GM21576 (cell line): Measurements from ENCODE around the gene ZNF614.
A peak's percentile ranks its signal among the peaks of the same experiment; 100 is the strongest.
"Not testable (repeated sequence)": the region's sequence is repeated elsewhere in the genome, so short reads cannot be mapped to it uniquely, and the experiment has no call there.

Experiments used
- ATAC-seq: cut with Tn5 transposase; IDR thresholded peaks from one replicate; pipeline ENCODE4 v1.9.1; 2021; ENCODE audit warnings: mild to moderate bottlenecking, moderate library complexity; ENCODE audit not compliant: unreplicated experiment

Gene ZNF614

DNA sequence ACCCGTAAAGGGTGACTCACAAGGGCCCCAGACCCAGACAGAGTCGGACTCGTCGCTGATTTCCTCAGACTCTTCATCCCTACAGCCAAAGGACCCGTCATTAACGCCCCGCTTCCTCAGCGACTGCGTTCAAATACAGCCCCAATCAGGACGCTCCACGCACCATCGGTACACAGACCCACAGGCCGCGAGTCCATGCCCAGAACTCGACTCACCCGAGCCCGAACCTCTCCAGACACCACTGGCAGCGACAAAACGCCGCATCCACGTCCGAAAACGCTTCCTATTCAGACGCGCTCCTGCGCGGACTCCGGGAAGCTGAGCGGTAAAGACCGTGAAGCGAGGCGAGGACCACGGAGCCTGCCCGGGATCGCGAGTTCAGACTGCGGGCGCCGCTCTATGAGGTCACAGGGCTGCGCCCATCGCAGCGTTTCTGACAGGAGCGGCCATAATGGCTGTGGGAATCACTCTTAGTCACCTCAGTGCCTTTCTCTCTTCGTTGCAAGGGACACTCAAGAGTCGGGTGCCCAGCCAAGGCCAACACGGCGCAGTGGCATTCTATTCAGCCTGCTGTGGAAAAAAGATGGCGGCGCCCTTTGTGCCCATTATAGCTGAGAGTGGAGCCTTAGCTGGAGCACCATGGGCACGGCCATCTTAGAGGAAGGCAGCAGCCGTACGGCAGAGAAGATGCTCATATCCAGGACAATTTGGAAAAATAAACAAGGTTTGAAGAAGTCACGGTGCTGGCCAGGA is at the start of gene ZNF614:
Gene ZNF614 (minus strand): TSS at position 353 of the 753 bp plus-strand sequence. CDS start 2,634 bp downstream, outside the sequence.
- peak; percentile 83 for ATAC-seq

DNA sequence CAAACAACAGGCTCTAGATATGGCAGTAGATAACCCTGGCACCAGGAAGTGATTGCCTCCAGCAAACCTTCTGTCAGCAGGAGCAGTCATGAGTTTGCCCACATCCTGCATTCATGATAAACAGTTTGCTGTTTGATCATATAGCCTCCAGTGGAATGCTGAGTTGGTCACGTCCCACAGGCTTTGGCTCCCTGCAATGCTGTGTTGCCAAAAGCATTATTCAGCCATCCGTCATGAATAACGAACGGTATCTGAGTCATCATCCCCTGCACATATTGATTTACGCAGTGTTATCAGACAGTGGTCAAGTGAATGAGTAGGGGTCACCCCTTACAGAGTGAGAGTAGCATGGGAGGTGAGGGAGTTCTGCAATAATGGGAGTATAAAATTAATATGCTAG is 42.3 kb upstream of the ZNF614 start:
- ATAC-seq: no peak

DNA sequence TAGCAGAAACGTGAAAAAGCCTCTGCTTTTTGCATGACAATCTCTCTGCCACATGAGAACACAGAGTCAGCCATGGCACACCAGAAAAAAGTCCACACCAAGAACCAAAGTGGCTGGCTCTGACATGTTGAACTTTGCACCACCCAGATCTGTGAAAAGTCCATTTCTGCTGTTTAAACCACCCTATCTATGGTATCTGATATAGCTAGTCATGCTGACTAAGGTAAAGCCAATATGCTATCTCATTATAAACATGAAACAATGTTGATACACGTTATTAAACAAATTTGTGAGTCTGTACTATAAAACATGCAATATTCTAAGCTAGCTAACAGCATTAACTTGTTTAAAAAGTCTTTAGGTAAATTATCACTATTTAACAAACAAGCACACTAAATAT is 41.5 kb upstream of the ZNF614 start:
- no peak for ATAC-seq

DNA sequence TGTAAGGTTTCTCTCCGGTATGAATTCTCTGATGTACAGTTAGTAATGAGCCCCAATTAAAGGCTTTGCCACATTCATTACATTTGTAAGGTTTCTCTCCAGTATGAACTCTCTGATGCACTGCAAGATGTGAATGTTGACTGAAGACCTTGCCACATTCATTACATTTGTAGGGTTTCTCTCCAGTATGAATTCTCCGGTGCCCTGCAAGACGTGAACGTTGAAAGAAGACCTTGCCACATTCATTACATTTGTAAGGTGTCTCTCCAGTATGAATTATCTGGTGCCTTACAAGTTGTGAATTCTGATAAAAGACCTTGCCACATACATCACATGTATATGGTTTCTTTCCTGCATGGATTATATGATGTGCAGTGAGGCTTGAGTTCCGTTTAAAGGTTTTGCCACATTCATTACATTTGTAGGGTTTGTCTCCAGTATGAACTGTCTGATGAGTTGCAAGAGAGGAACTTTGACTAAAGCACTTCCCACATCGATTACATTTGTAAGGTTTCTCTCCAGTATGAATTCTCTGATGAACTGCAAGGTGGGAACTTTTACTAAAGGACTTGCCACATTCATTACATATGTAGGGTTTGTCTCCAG is 38.2 kb upstream of the ZNF614 start:
- ATAC-seq: no peak

DNA sequence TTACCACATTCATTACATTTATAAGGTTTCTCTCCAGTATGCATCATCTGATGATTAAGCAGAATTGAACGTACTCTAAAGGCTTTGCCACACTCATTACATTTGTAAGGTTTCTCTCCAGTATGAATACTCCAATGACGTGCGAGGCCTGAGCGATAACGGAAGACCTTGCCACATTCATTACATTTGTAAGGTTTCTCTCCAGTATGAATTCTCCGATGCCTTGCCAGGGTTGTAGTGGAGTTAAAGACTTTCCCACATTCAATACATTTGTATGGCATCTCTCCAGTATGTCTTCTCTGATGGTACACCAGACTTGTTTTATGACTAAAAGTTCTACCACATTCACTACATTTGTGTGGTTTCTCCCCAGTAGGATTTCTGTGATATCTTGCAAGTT is 37.2 kb upstream of the ZNF614 start:
- no peak for ATAC-seq

DNA sequence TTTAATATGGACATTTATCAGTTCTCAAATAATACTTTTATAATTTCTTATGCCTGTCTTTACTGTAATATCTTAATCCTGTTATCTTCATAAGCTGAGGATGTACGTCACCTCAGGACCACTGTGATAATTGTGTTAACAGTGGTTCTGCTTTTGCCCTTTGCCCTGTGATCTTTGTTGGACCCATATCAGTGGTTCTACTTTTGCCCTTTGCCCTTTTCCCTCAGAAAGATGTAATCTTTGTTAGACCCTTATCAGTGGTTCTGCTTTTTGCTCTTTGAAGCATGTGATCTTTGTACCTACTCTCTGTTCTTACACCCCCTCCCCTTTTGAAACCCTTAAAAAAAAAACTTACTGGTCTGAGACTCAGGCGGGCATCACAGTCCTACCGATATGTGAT is 28.3 kb upstream of the ZNF614 start:
- ATAC-seq: not testable (repeated sequence)

DNA sequence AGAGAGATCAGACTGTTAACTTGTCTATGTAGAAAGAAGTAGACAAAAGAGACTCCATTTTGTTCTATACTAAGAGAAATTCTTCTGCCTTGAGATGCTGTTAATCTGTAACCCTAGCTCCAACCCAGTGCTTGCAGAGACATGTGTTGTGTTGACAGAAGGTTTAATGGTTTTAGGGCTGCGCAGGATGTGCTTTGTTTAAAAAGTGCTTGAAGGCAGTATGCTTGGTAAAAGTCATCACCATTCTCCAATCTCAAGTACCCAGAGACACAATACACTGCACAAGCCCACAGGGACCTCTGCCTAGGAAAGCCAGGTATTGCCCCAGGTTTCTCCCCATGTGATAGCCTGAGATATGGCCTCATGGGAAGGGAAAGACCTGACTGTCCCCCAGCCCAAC is 23.6 kb upstream of the ZNF614 start:
- not testable (repeated sequence) for ATAC-seq

DNA sequence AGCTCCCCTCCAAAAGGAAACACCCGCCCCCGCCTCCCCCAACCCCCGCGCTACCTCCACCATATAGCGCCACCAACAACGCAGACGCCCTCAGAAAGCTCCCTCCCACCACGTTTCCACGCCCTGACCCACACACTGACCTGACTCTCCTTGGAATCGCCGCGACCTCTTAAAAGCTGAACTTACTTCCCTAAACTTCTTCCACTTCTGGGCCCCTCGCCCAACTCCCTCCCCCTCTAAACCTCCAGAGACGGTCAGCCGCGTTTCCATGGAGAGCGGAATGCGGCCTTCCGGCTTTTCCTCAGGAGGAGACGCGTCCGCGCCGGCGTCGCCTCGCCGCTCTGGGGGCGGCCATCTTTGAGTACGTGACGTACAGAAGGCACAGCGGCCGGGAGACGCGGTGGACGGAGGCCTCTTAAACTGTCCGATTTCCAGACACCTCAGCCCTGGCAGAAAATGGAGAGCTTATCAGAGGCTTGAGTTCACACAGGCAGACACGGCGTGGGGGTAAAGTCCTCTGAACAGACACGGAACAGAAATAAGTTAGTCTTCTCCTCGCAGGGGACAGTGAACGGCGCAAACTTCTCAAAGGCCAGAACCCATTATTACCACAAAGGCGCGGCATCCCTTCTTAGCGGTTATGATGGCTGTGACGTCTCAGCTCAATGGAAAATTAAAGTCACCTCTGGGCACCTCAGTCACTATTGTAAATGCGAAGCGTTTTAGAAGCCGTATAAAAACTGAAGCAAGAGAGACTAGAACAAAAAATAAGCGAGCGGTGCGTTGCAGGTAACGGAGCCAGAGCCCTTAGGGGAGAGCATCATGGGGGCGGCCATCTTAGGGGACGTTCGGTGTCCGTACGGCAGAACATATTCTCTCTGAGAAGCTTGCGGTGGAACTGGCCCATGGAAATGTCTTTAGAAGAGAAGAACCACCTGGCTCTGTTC is 20.6 kb upstream of the ZNF614 start, which contains the start of gene ZNF432:
Gene ZNF432 (minus strand): TSS at position 284 of the 947 bp plus-strand sequence. CDS start 1,970 bp downstream, outside the sequence.
- peak; percentile 81 for ATAC-seq

DNA sequence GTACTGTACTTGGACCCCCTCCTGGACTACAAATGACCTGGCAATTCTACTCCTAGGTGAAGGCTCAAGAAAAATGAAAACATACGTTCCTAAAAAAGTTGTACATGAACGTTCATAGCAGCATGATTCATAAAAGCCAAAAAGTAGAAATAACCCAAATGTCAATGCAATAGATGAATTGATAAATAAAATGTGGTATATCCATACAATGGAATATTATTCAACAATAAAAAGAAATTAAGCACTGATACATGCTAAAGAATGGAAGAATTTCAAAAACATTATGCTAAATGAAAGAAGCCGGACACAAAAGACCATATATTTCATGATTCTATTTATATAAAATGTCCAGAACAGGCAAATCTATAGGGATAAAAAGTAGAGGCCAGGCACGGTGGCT is 11.0 kb upstream of the ZNF614 start:
- no peak for ATAC-seq

DNA sequence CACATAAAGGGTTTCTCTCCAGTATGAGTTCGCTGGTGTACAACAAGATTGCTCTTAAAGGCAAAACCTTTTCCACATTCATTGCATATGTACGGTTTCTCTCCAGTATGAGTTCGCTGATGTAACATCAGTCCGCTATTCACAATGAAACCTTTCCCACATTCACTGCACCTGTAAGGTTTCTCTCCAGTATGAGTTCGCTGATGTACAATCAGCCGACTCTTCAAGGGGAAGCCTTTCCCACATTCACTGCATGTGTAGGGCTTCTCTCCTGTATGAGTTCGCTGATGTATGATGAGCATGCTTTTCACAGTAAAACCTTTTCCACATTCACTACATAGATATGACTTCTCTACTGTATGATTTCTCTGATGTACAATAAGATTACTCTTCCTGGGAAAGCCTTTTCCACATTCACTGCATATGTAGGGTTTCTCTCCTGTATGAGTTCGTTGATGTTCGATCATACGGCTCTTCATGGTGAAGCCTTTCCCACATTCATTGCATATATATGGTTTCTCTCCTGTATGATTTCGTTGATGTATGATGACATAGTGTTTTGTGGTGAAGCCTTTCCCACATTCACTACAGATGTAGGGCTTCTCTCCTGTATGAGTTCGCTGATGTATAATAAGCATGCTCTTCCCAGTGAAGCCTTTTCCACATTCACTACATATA is 6.0 kb upstream of the ZNF614 start:
- ATAC-seq: no peak

DNA sequence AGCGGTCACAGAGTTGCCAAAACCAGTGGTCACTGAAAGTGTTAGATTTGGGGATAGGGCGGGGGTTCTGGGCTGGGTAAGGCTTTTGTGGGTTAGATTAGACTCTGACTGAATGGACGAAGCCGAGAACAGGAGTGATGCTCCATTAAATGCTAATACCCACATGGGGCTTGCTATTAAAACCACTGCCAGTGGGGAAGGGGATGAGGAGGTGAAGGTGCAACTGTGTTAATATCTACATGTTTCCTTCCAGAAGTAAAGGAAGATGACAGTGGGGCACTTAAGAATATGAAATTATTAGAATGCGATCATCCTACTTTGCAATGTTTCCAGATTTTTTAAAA is 573 bp upstream of the ZNF614 start:
- ATAC-seq: peak; percentile 19

DNA sequence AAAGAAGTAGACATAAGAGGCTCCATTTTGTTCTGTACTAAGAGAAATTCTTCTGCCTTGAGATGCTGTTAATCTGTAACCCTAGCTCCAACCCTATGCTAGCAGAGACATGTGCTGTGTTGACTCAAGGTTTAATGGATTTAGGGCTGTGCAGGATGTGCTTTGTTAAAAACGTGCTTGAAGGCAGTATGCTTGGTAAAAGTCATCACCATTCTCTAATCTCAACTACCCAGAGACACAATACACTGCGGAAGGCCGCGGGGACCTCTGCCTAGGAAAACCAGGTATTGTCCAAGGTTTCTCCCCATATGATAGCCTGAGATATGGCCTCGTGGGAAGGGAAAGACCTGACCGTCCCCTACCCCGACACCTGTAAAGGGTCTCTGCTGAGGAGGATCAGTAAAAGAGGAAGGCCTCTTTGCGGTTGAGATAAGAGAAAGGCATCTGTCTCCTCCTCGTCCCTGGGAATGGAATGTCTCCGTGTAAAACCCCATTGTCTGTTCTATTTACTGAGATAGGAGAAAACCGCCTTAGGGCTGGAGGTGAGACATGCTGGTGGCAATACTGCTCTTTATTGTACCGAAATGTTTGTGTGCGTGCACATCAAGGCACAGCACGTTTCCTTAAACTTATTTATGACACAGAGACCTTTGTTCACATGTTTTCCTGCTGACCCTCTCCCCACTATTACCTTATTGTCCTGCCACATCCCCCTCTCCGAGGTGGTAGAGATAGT is 1.8 kb downstream of the ZNF614 start:
- ATAC-seq: not testable (repeated sequence)

DNA sequence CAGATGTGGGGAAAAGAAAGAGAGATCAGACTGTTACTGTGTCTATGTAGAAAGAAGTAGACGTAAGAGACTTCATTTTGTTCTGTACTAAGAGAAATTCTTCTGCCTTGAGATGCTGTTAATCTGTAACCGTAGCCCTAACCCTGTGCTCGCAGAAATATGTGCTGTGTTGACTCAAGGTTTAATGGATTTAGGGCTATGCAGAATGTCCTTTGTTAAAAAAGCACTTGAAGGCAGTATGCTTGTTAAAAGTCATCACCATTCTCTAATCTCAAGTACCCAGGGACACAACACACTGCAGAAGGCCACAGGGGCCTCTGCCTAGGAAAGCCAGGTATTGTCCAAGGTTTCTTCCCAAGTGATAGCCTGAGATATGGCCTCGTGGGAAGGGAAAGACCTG is 3.7 kb downstream of the ZNF614 start:
- not testable (repeated sequence) for ATAC-seq

DNA sequence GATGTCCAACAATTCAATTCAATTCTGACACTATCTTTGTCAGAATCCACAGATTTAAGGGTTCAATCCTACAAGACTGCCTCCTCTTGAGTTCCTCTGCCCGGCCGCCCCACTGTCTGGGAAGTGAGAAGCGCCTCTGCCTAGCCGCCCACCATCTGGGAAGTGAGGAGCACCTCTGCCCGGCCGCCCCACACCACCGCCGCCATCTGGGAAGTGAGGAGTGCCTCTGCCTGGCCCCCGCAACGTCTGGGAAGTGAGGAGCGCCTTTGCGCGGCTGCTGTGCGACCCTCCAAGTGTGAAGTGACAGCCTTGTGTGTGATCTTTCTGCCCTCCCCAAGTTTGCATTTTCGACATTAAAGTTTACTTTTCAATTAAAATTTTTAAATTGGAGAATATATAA is 6.0 kb downstream of the ZNF614 start:
- no peak for ATAC-seq

DNA sequence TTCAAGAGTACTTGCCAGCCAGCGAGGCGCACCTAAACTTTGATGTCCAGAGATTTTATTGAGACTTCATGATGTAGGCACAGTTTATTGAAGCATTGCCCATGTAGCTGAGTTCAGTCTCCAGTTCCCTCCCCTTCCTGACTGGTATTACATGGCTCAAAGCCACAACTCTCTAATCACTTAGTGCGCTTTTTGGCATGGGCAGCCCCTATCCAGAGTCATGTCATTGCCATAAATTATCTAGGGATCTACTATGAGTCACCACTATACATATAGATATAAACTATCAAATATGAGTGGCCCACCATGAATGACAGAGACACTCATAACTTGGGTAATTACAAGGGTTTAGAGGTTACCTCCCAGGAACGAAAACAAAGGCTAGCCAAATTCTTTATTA is 7.7 kb downstream of the ZNF614 start:
- no peak for ATAC-seq

DNA sequence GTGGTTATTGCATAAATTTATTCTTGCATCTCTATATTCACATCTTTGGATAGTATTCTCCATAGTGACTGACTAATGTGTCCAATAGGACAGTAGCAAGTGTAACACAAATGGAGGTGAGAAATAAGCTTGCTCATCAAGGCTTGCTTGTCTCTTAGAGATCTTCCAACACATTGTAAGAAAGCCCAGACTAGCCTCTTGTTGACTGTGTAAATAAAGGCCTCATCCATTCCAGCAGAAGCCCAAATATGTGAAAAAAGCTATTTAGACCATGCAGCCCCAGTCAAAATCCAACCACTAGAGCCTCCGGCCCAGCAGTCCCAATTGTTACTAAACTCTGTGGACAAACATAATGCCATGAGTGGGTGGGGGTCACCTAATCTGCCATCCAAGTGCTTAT is 17.5 kb downstream of the ZNF614 start:
- ATAC-seq: no peak

DNA sequence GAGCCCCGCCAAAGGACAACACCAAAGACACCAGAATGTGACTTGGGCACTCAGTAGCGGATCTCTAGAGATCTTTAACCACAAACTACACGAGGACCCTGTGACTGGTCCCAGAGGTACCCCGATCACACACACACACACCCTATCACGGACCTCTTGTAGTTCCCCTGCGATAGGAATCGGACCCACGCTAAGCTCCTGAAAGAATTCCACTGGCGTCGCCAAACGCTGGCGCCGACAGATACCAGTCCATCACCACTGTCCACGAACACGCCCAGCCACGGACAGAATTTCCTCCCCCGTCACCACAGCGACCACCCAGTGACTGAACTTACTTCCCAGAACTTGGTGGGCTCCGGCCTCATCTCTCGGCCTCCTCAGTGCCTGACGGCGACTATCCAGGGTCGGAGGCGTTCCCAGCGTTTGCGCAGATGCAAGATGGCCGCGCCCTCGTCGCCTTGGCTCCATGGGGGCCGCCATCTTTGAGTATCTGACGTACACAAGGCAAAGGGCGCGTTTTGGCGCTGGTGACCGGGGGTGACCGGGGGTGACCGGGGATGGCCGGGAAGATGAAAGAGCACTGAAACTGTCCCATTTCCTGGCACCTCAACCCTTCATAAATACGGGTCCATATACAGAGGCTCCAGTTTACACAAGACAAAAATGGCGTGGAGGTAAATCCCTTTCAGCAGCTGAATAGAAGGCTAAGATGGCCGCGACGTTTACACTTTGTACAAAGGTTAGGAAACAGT is 20.2 kb downstream of the ZNF614 start, which contains the start of gene ZNF615:
Gene ZNF615 (minus strand): TSS at position 406 of the 752 bp plus-strand sequence. CDS start 4,500 bp downstream, outside the sequence.
- peak; percentile 84 for ATAC-seq

DNA sequence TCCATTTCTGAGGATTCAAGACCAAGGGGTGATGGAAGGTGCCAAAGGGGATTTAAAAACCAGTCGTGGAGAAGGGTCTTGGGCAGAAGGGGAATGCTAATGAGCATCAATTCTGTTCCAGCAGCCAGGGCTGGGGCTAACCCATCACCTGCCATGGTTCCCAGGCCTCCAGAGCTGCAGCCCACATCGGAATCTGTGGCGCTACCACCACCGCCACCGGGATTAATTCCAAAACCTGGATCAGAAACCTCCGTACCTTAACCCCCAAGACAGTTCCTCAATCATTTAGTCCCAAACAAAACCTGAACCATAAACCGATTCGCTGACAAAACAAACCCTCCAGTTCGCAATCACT is 20.8 kb downstream of the ZNF614 start:
- no peak for ATAC-seq

DNA sequence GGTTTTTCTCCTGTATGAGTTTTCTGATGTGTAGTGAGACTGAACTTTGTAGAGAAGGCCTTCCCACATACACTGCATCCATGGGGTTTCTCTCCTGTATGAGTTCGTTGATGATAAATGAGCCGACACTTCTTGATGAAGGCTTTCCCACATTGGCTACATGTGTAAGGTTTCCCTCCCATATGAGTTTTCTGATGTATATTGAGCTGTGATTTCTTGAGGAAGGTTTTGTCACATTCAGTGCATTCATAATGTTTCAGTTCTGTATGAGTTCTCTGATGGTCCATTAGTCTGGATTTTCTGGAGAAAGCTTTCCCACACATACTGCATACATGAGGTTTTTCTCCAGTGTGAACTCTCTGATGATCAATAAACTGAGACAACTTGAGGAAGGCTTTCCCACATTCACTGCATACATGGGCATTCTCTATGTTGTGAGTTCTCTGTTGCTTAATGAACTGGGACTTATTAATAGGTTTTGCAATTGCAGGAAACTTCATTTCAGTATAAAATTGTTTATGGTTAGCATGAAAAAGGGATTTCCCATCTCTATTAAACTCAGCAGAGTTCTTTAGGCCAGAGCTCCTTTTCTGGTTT is 34.0 kb downstream of the ZNF614 start:
- no peak for ATAC-seq
